ENCODE results near the gene NEUROD2.

Gene NEUROD2

DNA sequence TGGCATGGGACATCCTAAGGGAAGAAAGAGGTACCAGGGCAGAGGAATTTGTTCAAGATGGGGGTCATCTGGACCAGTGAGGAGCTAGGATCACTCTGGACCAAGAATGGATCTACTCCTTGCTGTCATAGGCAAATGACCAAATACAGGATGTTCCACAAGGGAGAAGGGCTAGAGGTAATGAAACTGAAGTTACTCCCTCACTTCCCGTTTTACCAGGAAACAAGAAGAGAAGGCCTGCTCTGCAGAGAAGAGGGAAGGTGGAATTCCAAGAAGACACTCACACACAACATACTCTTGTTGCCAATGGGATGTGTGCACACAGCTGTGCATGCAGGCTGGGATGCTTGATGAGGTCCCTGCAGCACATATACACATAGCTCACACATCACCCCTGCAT, 38.6 kb downstream of the NEUROD2 start:
- no peak for DNase-seq (ENCODE audit: low spot score)
- TF ChIP-seq, protein P1, sequence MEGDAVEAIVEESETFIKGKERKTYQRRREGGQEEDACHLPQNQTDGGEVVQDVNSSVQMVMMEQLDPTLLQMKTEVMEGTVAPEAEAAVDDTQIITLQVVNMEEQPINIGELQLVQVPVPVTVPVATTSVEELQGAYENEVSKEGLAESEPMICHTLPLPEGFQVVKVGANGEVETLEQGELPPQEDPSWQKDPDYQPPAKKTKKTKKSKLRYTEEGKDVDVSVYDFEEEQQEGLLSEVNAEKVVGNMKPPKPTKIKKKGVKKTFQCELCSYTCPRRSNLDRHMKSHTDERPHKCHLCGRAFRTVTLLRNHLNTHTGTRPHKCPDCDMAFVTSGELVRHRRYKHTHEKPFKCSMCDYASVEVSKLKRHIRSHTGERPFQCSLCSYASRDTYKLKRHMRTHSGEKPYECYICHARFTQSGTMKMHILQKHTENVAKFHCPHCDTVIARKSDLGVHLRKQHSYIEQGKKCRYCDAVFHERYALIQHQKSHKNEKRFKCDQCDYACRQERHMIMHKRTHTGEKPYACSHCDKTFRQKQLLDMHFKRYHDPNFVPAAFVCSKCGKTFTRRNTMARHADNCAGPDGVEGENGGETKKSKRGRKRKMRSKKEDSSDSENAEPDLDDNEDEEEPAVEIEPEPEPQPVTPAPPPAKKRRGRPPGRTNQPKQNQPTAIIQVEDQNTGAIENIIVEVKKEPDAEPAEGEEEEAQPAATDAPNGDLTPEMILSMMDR (IDR thresholded peaks at IDR 0.05; ENCODE audit: extremely low read depth, missing control alignments) = no peak

DNA sequence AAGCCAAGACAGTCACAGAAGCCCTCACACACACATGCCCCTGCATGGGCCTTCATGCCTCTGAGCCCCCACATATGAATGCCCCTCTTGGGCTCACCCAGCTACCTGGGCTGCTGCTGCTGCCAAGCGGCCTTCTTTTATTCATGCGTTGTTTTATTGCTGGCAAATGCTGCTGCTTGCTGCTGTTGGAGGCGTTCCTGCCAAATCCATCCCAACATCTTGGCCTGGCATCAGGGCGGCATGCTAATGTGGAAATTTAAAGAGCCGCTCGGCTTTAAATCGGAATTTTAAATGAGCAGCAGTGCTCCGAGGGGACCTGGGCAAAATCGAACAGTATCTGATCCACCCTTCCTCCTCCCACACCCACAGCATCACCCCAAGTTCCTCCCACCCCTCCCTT, 39.0 kb downstream of the NEUROD2 start:
- no peak for DNase-seq (ENCODE audit: low spot score)
- TF ChIP-seq, protein P1 (IDR thresholded peaks at IDR 0.05; ENCODE audit: extremely low read depth, missing control alignments) = no peak

DNA sequence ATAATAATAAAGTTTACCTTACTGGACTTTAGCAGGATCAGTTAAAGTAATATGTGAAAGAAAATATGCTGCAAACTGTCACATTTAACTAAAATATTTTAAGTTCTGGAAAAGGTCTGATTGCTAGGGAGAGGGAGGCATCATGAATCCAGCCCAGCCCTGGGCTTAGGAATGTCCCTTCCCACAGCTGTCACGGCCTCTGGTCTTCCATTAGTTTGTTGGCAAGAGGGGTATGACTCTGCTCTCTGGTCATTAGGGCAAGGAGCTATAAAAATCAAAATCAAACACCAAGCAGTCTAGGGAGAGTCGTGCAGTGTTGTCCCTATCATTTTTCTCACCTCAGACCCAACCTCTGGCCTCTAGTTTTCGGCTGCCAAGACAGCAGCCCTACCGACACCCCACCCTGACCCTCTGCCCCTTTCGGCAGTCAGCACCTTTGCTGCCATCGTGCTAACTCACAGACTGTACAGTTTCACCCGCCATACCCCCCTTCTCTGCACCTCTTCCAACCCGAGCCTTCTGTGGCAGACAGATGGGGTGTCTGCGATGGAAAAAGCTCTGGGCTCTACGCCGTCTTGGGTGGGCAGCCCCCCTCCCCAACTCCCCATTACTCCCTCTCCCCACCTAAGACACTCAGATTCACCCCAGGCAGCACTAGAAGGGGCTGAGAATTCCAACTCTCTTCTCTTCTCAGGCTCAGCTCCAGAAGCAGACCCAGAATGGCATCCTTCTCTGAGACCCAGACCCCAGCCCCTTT, 41.4 kb downstream of the NEUROD2 start:
- DNase-seq (ENCODE audit: low spot score) = no peak
- TF ChIP-seq, protein P1 (IDR thresholded peaks at IDR 0.05; ENCODE audit: extremely low read depth, missing control alignments) = no peak

DNA sequence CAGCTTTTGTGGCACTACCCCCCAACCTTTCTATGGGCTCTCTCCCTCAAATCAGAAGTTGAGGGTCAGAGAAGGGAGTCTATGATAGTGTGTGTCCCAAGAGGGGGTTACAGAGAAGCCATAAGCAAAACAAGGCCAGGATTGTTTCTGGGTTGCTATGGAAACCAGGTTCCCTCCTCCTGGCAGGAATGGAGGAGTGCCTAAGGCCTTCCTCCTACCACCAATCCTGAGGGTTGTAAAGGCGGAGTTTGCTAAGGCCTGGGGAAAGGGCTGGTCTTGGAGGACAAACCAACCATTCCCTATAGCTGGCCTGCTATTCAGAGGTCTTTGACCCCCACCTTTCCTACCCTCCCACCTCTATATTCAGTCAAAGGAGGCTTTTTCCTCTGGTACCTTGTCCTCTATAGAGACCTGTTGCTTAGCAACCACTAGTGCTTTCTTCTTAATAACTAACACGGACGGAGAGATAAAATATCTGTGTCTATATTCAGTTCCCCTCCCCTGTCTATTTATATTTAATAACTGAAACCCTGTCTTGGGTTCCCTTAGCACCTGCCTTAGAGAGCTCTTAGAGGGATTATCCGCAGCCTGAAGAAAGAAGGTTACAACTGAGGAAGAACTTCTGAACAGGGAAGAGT, 43.4 kb downstream of the NEUROD2 start:
- TF ChIP-seq, protein P1 (IDR thresholded peaks at IDR 0.05; ENCODE audit: extremely low read depth, missing control alignments) = no peak
- DNase-seq (ENCODE audit: low spot score) = no peak

DNA sequence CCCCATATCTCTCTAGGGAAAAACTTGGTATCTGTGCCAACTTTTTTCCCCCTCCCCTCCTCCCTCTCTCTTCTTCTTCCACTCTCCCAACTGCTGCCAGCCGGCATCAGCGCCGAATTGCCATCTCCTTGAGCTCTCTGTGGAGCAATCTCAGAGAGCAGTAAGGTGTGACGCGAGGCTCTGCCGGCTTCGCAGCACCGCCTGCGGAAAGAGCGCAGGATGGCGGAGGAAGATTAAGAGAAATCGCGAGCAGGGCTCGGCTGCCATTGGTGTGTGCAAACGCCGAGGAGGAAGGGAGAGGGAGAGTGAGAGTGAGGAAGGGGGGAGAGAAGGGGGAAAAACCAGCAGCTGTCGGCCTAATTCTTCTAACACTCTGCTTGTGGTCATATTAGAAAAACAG, 44.2 kb downstream of the NEUROD2 start:
- TF ChIP-seq, protein P1 (IDR thresholded peaks at IDR 0.05; ENCODE audit: extremely low read depth, missing control alignments) = no peak
- no peak for DNase-seq (ENCODE audit: low spot score)

DNA sequence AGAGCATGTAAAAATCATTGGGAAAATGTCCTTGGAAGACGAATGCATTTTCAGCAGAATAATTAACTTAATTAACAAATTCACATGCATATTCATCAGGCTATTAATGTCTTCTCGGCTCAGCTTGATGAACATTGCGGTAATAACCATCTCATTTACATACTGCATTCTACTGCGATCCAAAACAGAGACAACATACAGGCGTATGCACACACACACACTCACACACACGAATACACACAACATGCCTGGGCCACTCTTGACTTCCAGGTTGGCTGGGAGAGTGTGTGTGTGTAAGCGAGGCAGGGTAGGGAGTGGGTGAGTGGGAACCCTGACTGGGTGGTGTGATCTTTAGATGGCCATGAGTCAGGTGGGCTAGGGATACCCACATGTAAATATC, 44.7 kb downstream of the NEUROD2 start:
- TF ChIP-seq, protein P1 (IDR thresholded peaks at IDR 0.05; ENCODE audit: extremely low read depth, missing control alignments) = no peak
- DNase-seq (ENCODE audit: low spot score) = no peak

DNA sequence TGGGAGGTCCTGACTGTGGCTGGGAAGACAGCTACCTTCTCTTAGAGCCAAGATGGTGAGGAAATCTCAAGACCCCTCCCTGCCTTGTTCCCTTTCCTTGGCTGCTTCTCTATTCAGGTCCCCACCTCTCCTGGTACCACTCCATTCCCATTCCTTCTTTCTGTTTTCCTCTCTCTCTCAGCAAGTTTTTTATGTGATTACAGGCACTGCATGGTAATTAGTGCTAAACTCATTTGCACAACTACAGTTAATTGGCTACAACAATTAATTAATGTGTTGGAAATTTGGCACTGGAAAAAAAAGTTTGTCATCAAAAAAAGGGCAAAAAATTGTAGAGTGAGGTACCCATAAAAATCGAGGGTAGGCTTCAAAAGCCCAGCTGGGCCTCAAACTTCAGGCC, 45.3 kb downstream of the NEUROD2 start:
- TF ChIP-seq, protein P1 (IDR thresholded peaks at IDR 0.05; ENCODE audit: extremely low read depth, missing control alignments) = no peak
- DNase-seq (ENCODE audit: low spot score) = no peak

All from GM20000 (cell line).